SK-N-SH treated with all-trans-retinoic acid at 6 μM for 48 hours (cell line): ENCODE data around the gene EDEM3.
"Not testable (repeated sequence)": the region's sequence is repeated elsewhere in the genome, so short reads cannot be mapped to it uniquely, and the experiment has no call there.

Experiments
- ATAC-seq: fragments of 200-7000 bp; cut with Tn5 transposase; 3 replicates; pipeline ENCODE4 v1.9.1; 2020; ENCODE audit warnings: mild to moderate bottlenecking, moderate library complexity
- BACH2 ChIP-seq: fragments of 250-450 bp; sonication (Bioruptor Pico); IDR thresholded peaks from 2 replicates; pipeline ENCODE4 v1.9.0; 2021; ENCODE audit warnings: mild to moderate bottlenecking, borderline replicate concordance
- CSDC2 ChIP-seq: fragments of 250-450 bp; sonication (Bioruptor Pico); IDR thresholded peaks from 2 replicates; pipeline ENCODE4 v1.5.0; 2020; ENCODE audit warnings: mild to moderate bottlenecking, moderate library complexity
- ESRRG ChIP-seq: fragments of 250-450 bp; sonication (Bioruptor Pico); IDR thresholded peaks from 2 replicates; pipeline ENCODE4 v1.6.1; 2021; ENCODE audit warnings: mild to moderate bottlenecking
- GLIS3 ChIP-seq: fragments of 250-450 bp; sonication (Bioruptor Pico); IDR thresholded peaks from 2 replicates; pipeline ENCODE4 v1.5.0; 2020; ENCODE audit warnings: mild to moderate bottlenecking, moderate library complexity
- ISL1 ChIP-seq: fragments of 250-450 bp; sonication (Bioruptor Pico); IDR thresholded peaks from 2 replicates; pipeline ENCODE4 v2.1.2; 2022; ENCODE audit warnings: mild to moderate bottlenecking, moderate library complexity
- PPARA ChIP-seq: fragments of 250-450 bp; sonication (Bioruptor Pico); IDR thresholded peaks from 2 replicates; pipeline ENCODE4 v1.5.0; 2020; ENCODE audit warnings: mild to moderate bottlenecking, borderline replicate concordance
- RARB ChIP-seq: fragments of 250-450 bp; sonication (Bioruptor Pico); IDR thresholded peaks from 2 replicates; pipeline ENCODE4 v1.8.0; 2021; ENCODE audit warnings: mild to moderate bottlenecking, moderate library complexity
- TOX ChIP-seq: fragments of 250-450 bp; sonication (Bioruptor Pico); IDR thresholded peaks from 2 replicates; pipeline ENCODE4 v1.8.0; 2021; ENCODE audit warnings: mild to moderate bottlenecking, moderate library complexity, borderline replicate concordance
- TSHZ2 ChIP-seq: fragments of 250-450 bp; sonication (Bioruptor Pico); IDR thresholded peaks from 2 replicates; pipeline ENCODE4 v1.5.0; 2020; ENCODE audit warnings: mild to moderate bottlenecking, moderate library complexity
- ZC3H10 ChIP-seq: fragments of 250-450 bp; sonication (Bioruptor Pico); IDR thresholded peaks from 2 replicates; pipeline ENCODE4 v1.5.1; 2021; ENCODE audit warnings: mild to moderate bottlenecking, moderate library complexity
- ZFP3 ChIP-seq: fragments of 250-450 bp; sonication (Bioruptor Pico); IDR thresholded peaks from 2 replicates; pipeline ENCODE4 v1.5.0; 2020; ENCODE audit warnings: mild to moderate bottlenecking, moderate library complexity
- ZFP30 ChIP-seq: fragments of 450-650 bp; formaldehyde crosslinking; IDR thresholded peaks from 2 replicates; pipeline ENCODE4 v1.5.0; 2022; ENCODE audit warnings: mild to moderate bottlenecking, moderate library complexity
- ZNF565 ChIP-seq: fragments of 450-650 bp; formaldehyde crosslinking; conservative IDR thresholded peaks from 2 replicates; pipeline ENCODE4 v1.5.0; 2020; ENCODE audit warnings: low read depth, mild to moderate bottlenecking, moderate library complexity
- ZNF8 ChIP-seq: fragments of 450-650 bp; formaldehyde crosslinking; IDR thresholded peaks from 2 replicates; pipeline ENCODE4 v1.5.0; 2020; ENCODE audit warnings: mild to moderate bottlenecking, moderate library complexity
- TF ChIP-seq, protein P1 (sequence below): fragments of 250-450 bp; sonication (Bioruptor Pico); IDR thresholded peaks from 2 replicates; pipeline ENCODE4 v1.5.1; 2021; ENCODE audit warnings: mild to moderate bottlenecking, moderate library complexity
- TF ChIP-seq, protein P2 (sequence below): fragments of 250-450 bp; sonication (Bioruptor Pico); IDR thresholded peaks from 2 replicates; pipeline ENCODE4 v1.8.0; 2020; ENCODE audit warnings: mild to moderate bottlenecking, moderate library complexity, borderline replicate concordance
- TF ChIP-seq, protein P3 (sequence below): fragments of 250-450 bp; sonication (Bioruptor Pico); IDR thresholded peaks from 2 replicates; pipeline ENCODE4 v1.8.0; 2021; ENCODE audit warnings: low read depth, mild to moderate bottlenecking, moderate library complexity, borderline replicate concordance

Gene EDEM3

DNA sequence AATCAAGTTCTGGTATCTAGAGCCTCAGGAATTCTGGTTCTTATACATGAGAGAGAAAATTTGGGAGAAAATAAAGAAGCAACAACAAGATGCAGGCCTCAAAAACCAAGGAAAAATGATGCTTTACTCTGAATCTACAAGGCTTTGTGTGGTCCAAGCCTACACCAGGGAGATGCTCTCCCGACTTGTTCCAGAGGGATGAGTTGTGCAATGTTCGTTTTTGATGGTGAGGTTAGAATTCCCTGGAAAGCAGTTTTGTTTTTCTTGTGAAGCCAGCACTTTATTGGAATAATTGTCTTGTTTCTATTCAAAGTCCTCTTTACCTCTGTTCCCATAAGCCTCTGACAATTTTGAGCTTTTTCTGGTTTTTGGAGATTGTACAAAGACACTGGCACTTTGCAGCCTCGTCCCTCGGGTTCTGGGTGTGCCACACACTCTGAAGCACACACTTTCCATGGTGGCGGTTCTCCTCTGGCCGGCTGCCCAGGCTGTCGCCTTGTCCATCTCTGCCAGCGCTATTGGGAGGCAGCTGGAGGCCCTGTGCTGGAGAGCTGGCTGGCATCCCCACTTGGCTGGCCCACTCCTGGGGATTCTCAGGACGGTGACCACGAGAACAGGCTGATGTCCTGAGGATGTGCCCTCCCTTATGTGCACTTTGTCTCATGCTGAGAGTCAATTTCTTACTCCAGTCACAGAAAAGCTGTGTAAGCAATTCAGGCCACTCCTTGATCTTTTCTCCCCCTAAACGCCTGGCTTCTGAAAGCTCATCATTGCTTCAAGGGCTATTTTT, 70.2 kb downstream of the EDEM3 start (continued):
- no peak for TF ChIP-seq RARB (CRISPR knock-in tag)

DNA sequence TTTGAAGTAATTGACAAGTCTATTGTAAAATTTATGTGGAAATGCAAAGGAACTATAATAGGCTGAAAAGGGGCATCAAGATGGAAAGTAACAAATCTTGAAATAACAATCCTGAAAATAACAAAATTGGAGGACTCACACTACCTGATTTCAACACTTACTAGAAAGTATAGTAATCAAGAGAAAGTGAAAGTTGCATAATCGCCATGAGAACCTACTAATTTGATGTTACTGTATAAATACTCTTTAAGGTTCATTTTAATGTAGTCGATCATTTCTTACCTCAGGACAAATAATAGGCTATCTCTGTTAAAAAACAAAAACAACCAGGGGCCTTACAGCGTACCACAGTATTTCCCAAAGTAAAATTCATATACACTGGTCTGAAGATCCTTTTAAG, 71.7 kb downstream of the EDEM3 start:
- no peak for ATAC-seq
- TF ChIP-seq GLIS3 (CRISPR knock-in tag) (no peak), TSHZ2 (CRISPR knock-in tag) (no peak), ZC3H10 (CRISPR knock-in tag) (no peak), ESRRG (no peak), TOX (CRISPR knock-in tag) (no peak), ZNF8 (CRISPR knock-in tag) (no peak), BACH2 (CRISPR knock-in tag) (no peak), RARB (CRISPR knock-in tag) (no peak), ZNF565 (CRISPR knock-in tag) (no peak)
- TF ChIP-seq, protein P1, sequence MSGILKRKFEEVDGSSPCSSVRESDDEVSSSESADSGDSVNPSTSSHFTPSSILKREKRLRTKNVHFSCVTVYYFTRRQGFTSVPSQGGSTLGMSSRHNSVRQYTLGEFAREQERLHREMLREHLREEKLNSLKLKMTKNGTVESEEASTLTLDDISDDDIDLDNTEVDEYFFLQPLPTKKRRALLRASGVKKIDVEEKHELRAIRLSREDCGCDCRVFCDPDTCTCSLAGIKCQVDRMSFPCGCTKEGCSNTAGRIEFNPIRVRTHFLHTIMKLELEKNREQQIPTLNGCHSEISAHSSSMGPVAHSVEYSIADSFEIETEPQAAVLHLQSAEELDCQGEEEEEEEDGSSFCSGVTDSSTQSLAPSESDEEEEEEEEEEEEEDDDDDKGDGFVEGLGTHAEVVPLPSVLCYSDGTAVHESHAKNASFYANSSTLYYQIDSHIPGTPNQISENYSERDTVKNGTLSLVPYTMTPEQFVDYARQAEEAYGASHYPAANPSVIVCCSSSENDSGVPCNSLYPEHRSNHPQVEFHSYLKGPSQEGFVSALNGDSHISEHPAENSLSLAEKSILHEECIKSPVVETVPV: no peak
- TF ChIP-seq, protein P2, sequence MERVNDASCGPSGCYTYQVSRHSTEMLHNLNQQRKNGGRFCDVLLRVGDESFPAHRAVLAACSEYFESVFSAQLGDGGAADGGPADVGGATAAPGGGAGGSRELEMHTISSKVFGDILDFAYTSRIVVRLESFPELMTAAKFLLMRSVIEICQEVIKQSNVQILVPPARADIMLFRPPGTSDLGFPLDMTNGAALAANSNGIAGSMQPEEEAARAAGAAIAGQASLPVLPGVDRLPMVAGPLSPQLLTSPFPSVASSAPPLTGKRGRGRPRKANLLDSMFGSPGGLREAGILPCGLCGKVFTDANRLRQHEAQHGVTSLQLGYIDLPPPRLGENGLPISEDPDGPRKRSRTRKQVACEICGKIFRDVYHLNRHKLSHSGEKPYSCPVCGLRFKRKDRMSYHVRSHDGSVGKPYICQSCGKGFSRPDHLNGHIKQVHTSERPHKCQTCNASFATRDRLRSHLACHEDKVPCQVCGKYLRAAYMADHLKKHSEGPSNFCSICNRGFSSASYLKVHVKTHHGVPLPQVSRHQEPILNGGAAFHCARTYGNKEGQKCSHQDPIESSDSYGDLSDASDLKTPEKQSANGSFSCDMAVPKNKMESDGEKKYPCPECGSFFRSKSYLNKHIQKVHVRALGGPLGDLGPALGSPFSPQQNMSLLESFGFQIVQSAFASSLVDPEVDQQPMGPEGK (CRISPR knock-in tag): no peak

- ATAC-seq: not testable (repeated sequence)
Observed at GRCh38 chr1:184680611-184681225, 73.9 kb downstream of the EDEM3 start.

DNA sequence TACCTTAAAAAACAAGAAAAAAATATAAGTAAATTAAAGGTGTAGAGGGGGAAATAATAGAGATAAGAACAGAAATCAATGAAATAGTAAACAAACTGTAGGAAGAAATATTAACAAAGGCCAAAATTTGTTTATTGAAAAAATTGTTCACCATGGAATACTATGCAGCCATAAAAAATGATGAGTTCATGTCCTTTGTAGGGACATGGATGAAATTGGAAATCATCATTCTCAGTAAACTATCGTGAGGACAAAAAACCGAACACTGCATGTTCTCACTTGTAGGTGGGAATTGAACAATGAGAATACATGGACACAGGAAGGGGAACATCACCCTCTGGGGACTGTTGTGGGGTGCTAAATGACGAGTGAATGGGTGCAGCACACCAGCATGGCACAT, 75.2 kb downstream of the EDEM3 start:
- ATAC-seq: not testable (repeated sequence)

DNA sequence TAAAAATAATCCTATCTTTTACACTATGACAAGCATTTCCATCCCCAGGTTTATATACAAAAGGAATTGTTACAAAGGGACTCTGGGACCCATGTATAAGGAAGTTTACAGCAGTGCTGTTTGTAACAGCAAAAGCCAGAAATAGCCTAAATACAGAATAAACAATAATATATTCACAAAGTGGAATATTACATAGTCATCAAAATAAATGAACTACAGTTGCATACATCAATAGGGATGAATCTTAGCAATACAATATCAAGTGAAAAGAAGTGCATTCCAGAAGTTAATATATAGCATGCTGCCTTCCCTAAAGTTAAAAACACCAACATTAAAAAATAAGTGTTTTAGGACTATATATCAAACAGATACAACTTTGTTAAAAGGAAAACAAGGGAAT, 77.3 kb downstream of the EDEM3 start:
- no peak for ATAC-seq
- TF ChIP-seq TOX (CRISPR knock-in tag): no peak
- TF ChIP-seq, protein P1: no peak
- TF ChIP-seq, protein P3, sequence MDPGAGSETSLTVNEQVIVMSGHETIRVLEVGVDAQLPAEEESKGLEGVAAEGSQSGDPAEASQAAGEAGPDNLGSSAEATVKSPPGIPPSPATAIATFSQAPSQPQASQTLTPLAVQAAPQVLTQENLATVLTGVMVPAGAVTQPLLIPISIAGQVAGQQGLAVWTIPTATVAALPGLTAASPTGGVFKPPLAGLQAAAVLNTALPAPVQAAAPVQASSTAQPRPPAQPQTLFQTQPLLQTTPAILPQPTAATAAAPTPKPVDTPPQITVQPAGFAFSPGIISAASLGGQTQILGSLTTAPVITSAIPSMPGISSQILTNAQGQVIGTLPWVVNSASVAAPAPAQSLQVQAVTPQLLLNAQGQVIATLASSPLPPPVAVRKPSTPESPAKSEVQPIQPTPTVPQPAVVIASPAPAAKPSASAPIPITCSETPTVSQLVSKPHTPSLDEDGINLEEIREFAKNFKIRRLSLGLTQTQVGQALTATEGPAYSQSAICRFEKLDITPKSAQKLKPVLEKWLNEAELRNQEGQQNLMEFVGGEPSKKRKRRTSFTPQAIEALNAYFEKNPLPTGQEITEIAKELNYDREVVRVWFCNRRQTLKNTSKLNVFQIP (CRISPR knock-in tag): no peak
- TF ChIP-seq PPARA (CRISPR knock-in tag): no peak
- no peak for TF ChIP-seq ZC3H10 (CRISPR knock-in tag)
- TF ChIP-seq, protein P2 (CRISPR knock-in tag): no peak
- TF ChIP-seq ESRRG: no peak
- no peak for TF ChIP-seq CSDC2 (CRISPR knock-in tag)
- TF ChIP-seq ISL1 (CRISPR knock-in tag): no peak
- TF ChIP-seq ZNF565 (CRISPR knock-in tag): no peak
- TF ChIP-seq ZFP30 (CRISPR knock-in tag): no peak
- no peak for TF ChIP-seq ZFP3 (CRISPR knock-in tag)
